Measurements from ENCODE around the gene ARV1. TPM values are rescaled to one million over a fixed set of nuclear protein-coding genes. Genes with fewer than 3 reads are reported as not detected.

The ARV1 gene
- total and polyA plus RNA-seq, 2 experiments from 2014 or later = 10.4 to 20.0 TPM

- Histone ChIP-seq H3K4me1 (ENCODE audit: insufficient read depth) (no peaks in the 10 kb centered on the region), H3K36me3 (ENCODE audit: insufficient read depth) (0 out of 2 replicates have a peak, but pooled peaks cover 6% of the 10 kb centered on the region), H2AFZ (no peak overlapping the region), H3K9me2 (ENCODE audit: insufficient read depth) (no peaks in the 10 kb centered on the region), H3K4me3 (no peak overlapping the region), H3K4me2 (no peak overlapping the region), H4K20me1 (replicated peaks; ENCODE audit: insufficient read depth) (no peaks in the 10 kb centered on the region; the same call in 1 of the 2 replicates), H3K27me3 (ENCODE audit: insufficient read depth) (no peaks in the 10 kb centered on the region), H3K27ac (ENCODE audit: low read depth) (no peak overlapping the region), H3K79me2 (replicated peaks; ENCODE audit: insufficient read depth) (no peaks in the 10 kb centered on the region), H3F3A (replicated peaks; ENCODE audit: low read depth) (no peaks in the 10 kb centered on the region)
- H3K9me3 Mint-ChIP-seq = peaks cover 31% of the 10 kb centered on the region
- H3K27me3 Mint-ChIP-seq (ENCODE audit: insufficient read depth, low read depth, poor library complexity) = peaks cover 1% of the 10 kb centered on the region
- H3K27ac Mint-ChIP-seq = no peak overlapping the region
- H3K4me1 Mint-ChIP-seq = no peaks in the 10 kb centered on the region
- peaks cover 39% of the 10 kb centered on the region for H3K36me3 Mint-ChIP-seq (ENCODE audit: low read depth)
- no peak for DNase-seq (ENCODE audit: low spot score)
- no peak overlapping the region for H3K4me3 Mint-ChIP-seq
- ATAC-seq = no peak
- no peak for TF ChIP-seq POLR2AphosphoS5 (IDR thresholded peaks at IDR 0.05; ENCODE audit: low read depth)
- TF ChIP-seq EZH2 (IDR thresholded peaks at IDR 0.05; ENCODE audit: low read depth, unreplicated experiment) = no peak
- no peak for TF ChIP-seq REST (IDR thresholded peaks at IDR 0.05; ENCODE audit: unreplicated experiment)
- no peak for TF ChIP-seq ZNF462 (CRISPR knock-in tag; IDR thresholded peaks at IDR 0.05)
- TF ChIP-seq ETS1 (IDR thresholded peaks at IDR 0.05) = no peak
- TF ChIP-seq CREB1 (CRISPR knock-in tag; IDR thresholded peaks at IDR 0.05; ENCODE audit: low read depth) = no peak
- no peak for TF ChIP-seq ZNF331 (CRISPR knock-in tag; IDR thresholded peaks at IDR 0.05; ENCODE audit: low read depth)
- no peak for TF ChIP-seq ZNF114 (CRISPR knock-in tag; IDR thresholded peaks at IDR 0.05)
- TF ChIP-seq JUNB (IDR thresholded peaks at IDR 0.05; ENCODE audit: unreplicated experiment) = no peak
- no peak for TF ChIP-seq NANOG (IDR thresholded peaks at IDR 0.05; ENCODE audit: borderline replicate concordance)
Observed at GRCh38 chr1:231000201-231000600, 21.3 kb downstream of the ARV1 start.

All from GM23338 (cell line).